Endodermal cell (in vitro differentiated cells): ENCODE results near the gene STEAP1B. TPM values are rescaled to one million over a fixed set of nuclear protein-coding genes. Genes with fewer than 3 reads are reported as not detected.

Experiments
- DNase-seq: peaks from one replicate; pipeline ENCODE4 v3.0.0-alpha.2; 2017
- H3K27ac ChIP-seq: 2 replicates; pipeline ENCODE4 v1.5.1; 2013; ENCODE audit warnings: mild to moderate bottlenecking, low read depth, low read length, moderate library complexity
- H3K27me3 ChIP-seq: 2 replicates; pipeline ENCODE4 v1.6.1; 2013; ENCODE audit warnings: mild to moderate bottlenecking, low read length, moderate library complexity; ENCODE audit not compliant: insufficient read depth, control insufficient read depth, poor library complexity, severe bottlenecking
- H3K36me3 ChIP-seq: 2 replicates; pipeline ENCODE4 v1.7.0; 2013; ENCODE audit warnings: mild to moderate bottlenecking, low read length, moderate library complexity; ENCODE audit not compliant: control insufficient read depth, insufficient read depth
- H3K4me1 ChIP-seq: one replicate; pipeline ENCODE4 v1.7.0; 2013; ENCODE audit warnings: low read length; ENCODE audit not compliant: control insufficient read depth, insufficient read depth
- H3K4me3 ChIP-seq: 2 replicates; pipeline ENCODE4 v1.5.1; 2013; ENCODE audit warnings: mild to moderate bottlenecking, low read length, moderate library complexity
- H3K9ac ChIP-seq: 2 replicates; pipeline ENCODE4 v1.6.1; 2013; ENCODE audit warnings: mild to moderate bottlenecking, low read length, moderate library complexity; ENCODE audit not compliant: poor library complexity, severe bottlenecking; ENCODE audit errors: extremely low read depth
- H3K9me3 ChIP-seq: 2 replicates; pipeline ENCODE4 v1.6.1; 2013; ENCODE audit warnings: mild to moderate bottlenecking, low read length, moderate library complexity; ENCODE audit not compliant: control insufficient read depth
- H3K27ac Mint-ChIP-seq: 2 replicates; pipeline ENCODE4 v1.8.0; 2020; ENCODE audit warnings: mixed read lengths
- H3K27me3 Mint-ChIP-seq: 2 replicates; pipeline ENCODE4 v1.8.0; 2021; ENCODE audit warnings: mild to moderate bottlenecking, mixed read lengths; ENCODE audit not compliant: insufficient read depth
- H3K36me3 Mint-ChIP-seq: 2 replicates; pipeline ENCODE4 v1.8.0; 2020; ENCODE audit warnings: low read depth, mixed read lengths
- H3K4me1 Mint-ChIP-seq: 2 replicates; pipeline ENCODE4 v1.8.0; 2020; ENCODE audit warnings: mixed read lengths
- H3K4me3 Mint-ChIP-seq: 2 replicates; pipeline ENCODE4 v1.8.0; 2020; ENCODE audit warnings: mild to moderate bottlenecking, moderate library complexity, mixed read lengths
- H3K9me3 Mint-ChIP-seq: 2 replicates; pipeline ENCODE4 v1.8.0; 2020; ENCODE audit warnings: mild to moderate bottlenecking, mixed read lengths
- CTCF ChIP-seq: fragments of 200-600 bp; sonication (generic); conservative IDR thresholded peaks from 2 replicates; pipeline ENCODE4 v1.5.0; 2021; ENCODE audit warnings: antibody characterized with exemption, mild to moderate bottlenecking
- WGBS, 2 experiments: methylation state at CpG; one replicate each; pipeline versions ENCODE4 v1.1.5 to v1.1.7; 2013; ENCODE audit warnings: missing lambda C conversion rate in 2 of 2, mixed read lengths in 1 of 2; ENCODE audit not compliant: insufficient coverage in 1 of 2, insufficient read length in 1 of 2; 5-methylcytosine and 5-hydroxymethylcytosine counted together
- total RNA-seq, 2 donors: library from RNA; stranded (reverse); fragmentation: NEBNext Ultra II Directional in 1 of 2; extraction: Animal tissue kit (Norgen Biotek cat#: 25700) in 1 of 2; gene quantifications; 2 replicates in 1 of 2; 3 replicates in 1 of 2; pipeline ENCODE4 v1.2.1, GENCODE V29; 2021

STEAP1B gene
- total RNA-seq, 2 donors from 2014 or later, result 30.5 to 54.2 TPM

GRCh38 chr7:22387583-22387982 lies 112.4 kb downstream of the STEAP1B start:
- H3K27me3 ChIP-seq, result no peaks in the 10 kb centered on the region
- peaks cover 8% of the 10 kb centered on the region for H3K4me1 Mint-ChIP-seq
- H3K4me3 Mint-ChIP-seq, result no peak overlapping the region
- H3K27ac ChIP-seq, result no peak overlapping the region
- no peak overlapping the region for H3K9ac ChIP-seq
- H3K36me3 ChIP-seq, result no peaks in the 10 kb centered on the region
- WGBS, 2 experiments, result 85 to 100% methylated on average over 1 to 4 of the region's 4 CpGs
- H3K4me3 ChIP-seq, result no peak overlapping the region
- no peak for DNase-seq
- no peaks in the 10 kb centered on the region for H3K4me1 ChIP-seq
- no peaks in the 10 kb centered on the region for H3K9me3 Mint-ChIP-seq
- H3K27me3 Mint-ChIP-seq, result no peaks in the 10 kb centered on the region
- no peaks in the 10 kb centered on the region for H3K36me3 Mint-ChIP-seq
- no peaks in the 10 kb centered on the region for H3K9me3 ChIP-seq
- H3K27ac Mint-ChIP-seq, result no peak overlapping the region
- no peak for TF ChIP-seq CTCF

GRCh38 chr7:22386865-22387264 lies 113.1 kb downstream of the STEAP1B start:
- Histone ChIP-seq H3K36me3 (no peaks in the 10 kb centered on the region), H3K27me3 (no peaks in the 10 kb centered on the region), H3K9me3 (no peaks in the 10 kb centered on the region), H3K9ac (no peak overlapping the region), H3K27ac (no peak overlapping the region), H3K4me3 (no peak overlapping the region), H3K4me1 (no peaks in the 10 kb centered on the region)
- Mint-ChIP-seq H3K4me1 (peaks cover 10% of the 10 kb centered on the region), H3K4me3 (no peak overlapping the region), H3K9me3 (no peaks in the 10 kb centered on the region), H3K36me3 (no peaks in the 10 kb centered on the region), H3K27me3 (no peaks in the 10 kb centered on the region), H3K27ac (no peak overlapping the region)
- no CpG with 5 or more reads among the region's 1 CpG for WGBS, 2 experiments
- no peak for DNase-seq
- no peak for TF ChIP-seq CTCF

GRCh38 chr7:22386206-22386858 lies 113.7 kb downstream of the STEAP1B start:
- H3K27ac Mint-ChIP-seq, result no peak overlapping the region
- WGBS, 2 experiments, result 71 to 95% methylated on average over 1 to 2 of the region's 2 CpGs
- H3K36me3 Mint-ChIP-seq, result no peaks in the 10 kb centered on the region

More at GRCh38 chr7:22386206-22386858, 113.7 kb downstream of the STEAP1B start:
- Mint-ChIP-seq H3K4me3 (no peak overlapping the region), H3K4me1 (peaks cover 10% of the 10 kb centered on the region), H3K9me3 (no peaks in the 10 kb centered on the region), H3K27me3 (no peaks in the 10 kb centered on the region)
- no peak overlapping the region for H3K27ac ChIP-seq
- H3K4me1 ChIP-seq, result no peaks in the 10 kb centered on the region
- H3K27me3 ChIP-seq, result no peaks in the 10 kb centered on the region
- TF ChIP-seq CTCF, result no peak
- no peaks in the 10 kb centered on the region for H3K36me3 ChIP-seq
- no peaks in the 10 kb centered on the region for H3K9me3 ChIP-seq
- no peak overlapping the region for H3K4me3 ChIP-seq
- no peak overlapping the region for H3K9ac ChIP-seq
- no peak for DNase-seq
